ENCODE measurements around the gene EXOC1L.
A peak's percentile ranks its signal among the peaks of the same experiment; 100 is the strongest.

EXOC1L gene

DNA sequence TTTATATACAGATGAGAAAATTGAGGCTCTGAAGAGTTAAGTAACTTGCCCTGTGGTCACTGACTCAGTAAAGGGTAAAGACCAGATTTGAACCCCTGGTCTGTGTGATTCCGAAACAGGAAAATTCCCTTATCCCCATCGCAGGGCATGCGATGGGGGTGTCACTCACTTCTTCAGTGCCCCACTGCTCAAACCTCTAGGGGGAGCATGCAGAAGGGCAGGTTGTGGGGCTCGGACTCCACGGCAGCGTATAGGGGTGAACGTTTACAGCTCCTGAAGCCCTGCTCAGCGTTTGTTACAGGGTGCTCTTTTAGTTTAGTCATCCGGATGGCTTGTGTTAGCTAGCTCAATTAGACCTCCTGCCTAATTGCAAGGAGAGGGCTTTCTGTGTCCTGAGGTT lies 30.1 kb downstream of the EXOC1L start:
- Histone ChIP-seq H3K9ac (no peak overlapping the region), H3K4me1 (peaks cover 3 to 9% (median 6%) of the 10 kb centered on the region in 10 experiments; a peak in 18 of 20 replicates), H3K4me3 (no peak overlapping the region), H3K4me2 (no peak overlapping the region), H4K20me1 (no peaks in the 10 kb centered on the region), H3K27me3 (no peaks in the 10 kb centered on the region), H3K27ac (no peak overlapping the region), H3K36me3 (no peaks in the 10 kb centered on the region), H3K9me3 (replicated peaks in 1 of 11) (peaks cover 0 to 6% (median 0%) of the 10 kb centered on the region in 11 experiments; a peak in 6 of 22 replicates)
- no peak for TF ChIP-seq Cebpa-rat (IDR thresholded peaks at IDR 0.05)

DNA sequence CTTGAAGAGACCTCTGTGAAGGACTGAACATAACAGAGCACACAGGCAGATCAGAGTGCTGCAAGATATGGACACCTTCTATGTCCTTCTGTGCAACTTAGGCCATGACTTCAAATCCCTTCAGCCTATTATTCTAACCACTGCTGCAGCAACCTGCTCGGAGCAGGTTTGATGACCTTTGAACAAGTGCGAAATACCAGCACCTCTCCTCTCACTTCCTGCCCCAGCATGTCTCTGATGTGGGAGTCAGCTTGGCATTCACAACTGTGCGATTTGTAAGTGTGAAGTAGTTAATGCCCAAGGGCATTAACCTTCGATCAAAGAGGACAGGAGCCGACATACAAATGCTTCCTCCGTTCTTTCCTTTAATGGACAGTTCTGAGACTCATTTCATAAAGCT lies 32.3 kb downstream of the EXOC1L start:
- peaks cover 0 to 16% (median 7%) of the 10 kb centered on the region in 11 experiments; a peak in 17 of 22 replicates for H3K9me3 ChIP-seq (replicated peaks in 1 of 11)
- peaks cover 6 to 22% (median 12%) of the 10 kb centered on the region in 10 experiments; a peak in 18 of 20 replicates for H3K4me1 ChIP-seq
- no peak overlapping the region for H3K9ac ChIP-seq
- no peak overlapping the region for H3K4me2 ChIP-seq
- H3K27me3 ChIP-seq: no peaks in the 10 kb centered on the region
- TF ChIP-seq Cebpa-rat (IDR thresholded peaks at IDR 0.05): no peak
- peaks cover 0 to 4% (median 0%) of the 10 kb centered on the region in 11 experiments; a peak in 2 of 22 replicates for H4K20me1 ChIP-seq
- H3K27ac ChIP-seq: no peak overlapping the region
- peaks cover 0 to 6% (median 2%) of the 10 kb centered on the region in 11 experiments; a peak in 11 of 22 replicates for H3K36me3 ChIP-seq
- no peak overlapping the region for H3K4me3 ChIP-seq

DNA sequence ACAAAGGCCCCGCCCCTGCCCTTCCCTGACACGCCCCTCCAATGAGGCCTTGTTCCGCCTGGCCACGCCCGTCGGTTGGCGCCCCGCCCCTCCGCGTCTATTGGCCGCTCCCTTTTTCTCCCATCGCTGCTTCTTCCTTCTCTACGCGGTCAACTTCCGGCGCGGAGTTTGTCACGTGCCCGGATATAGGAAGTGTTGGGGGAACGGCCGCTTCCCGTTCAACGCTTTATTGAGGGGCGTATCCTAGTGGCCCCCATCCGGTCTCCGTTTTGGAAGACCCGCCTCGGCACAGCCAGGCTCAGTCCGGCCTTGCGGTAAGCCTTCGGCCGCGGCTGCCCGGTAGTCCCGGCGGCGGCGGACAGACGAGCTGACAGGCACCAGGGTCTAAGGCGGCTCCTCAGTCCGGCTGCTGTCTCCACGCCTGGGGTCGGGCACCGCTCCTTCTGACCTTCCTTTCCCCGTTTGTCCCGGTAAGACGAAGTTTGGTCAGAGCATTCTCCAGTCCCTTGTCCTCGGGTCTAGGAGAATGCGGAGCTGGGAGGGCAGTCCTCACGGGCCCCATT lies 34.0 kb downstream of the EXOC1L start, which contains the start of gene EXOC1:
TSS of gene EXOC1 (plus strand) at position 165 of the 563 bp plus-strand sequence. CDS start 4,676 bp downstream, outside the sequence.
- Histone ChIP-seq H3K9ac (peak within 1 kb of the TSS; percentile 88 to 97 (median 94)), H3K4me3 (peak within 1 kb of the TSS; percentile 85 to 100 (median 96)), H3K27me3 (no peaks in the 10 kb centered on the region), H3K27ac (peak within 1 kb of the TSS; percentile 88 to 96 (median 93)), H3K9me3 (replicated peaks in 1 of 11) (peaks cover 0 to 25% (median 18%) of the 10 kb centered on the region in 11 experiments; a peak in 18 of 22 replicates), H3K4me2 (peak within 1 kb of the TSS; percentile 82 to 96 (median 92)), H4K20me1 (peaks cover 0 to 10% (median 0%) of the 10 kb centered on the region in 11 experiments; a peak in 2 of 22 replicates), H3K36me3 (peaks cover 12 to 22% (median 19%) of the 10 kb centered on the region in 11 experiments), H3K4me1 (peaks cover 6 to 25% (median 12%) of the 10 kb centered on the region in 10 experiments; a peak in 18 of 20 replicates)
- no peak for TF ChIP-seq Cebpa-rat (IDR thresholded peaks at IDR 0.05)

DNA sequence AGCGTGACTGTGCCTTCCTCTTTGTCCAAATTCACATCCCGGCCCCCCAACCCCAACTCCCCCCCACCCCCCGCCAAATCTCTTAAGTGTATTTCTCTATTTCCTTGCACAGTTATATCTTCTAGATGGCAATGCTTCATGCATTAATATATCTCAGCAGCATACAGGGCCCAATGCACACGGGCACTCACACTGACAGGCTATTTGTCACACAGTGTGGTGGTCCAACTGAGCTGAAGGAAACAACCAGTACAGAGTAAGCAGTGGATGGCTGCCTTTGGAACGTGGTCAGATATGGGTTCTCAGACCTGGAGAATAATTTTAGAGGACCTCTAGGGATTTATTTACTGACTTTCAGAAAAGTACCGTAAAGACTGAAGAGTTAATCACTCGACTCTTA lies 34.5 kb downstream of the EXOC1L start:
- H3K4me3 ChIP-seq: peak overlapping the region; percentile 85 to 100 (median 96)
- TF ChIP-seq Cebpa-rat (IDR thresholded peaks at IDR 0.05): no peak
- H3K27me3 ChIP-seq: no peaks in the 10 kb centered on the region
- peaks cover 0 to 25% (median 18%) of the 10 kb centered on the region in 11 experiments; a peak in 18 of 22 replicates for H3K9me3 ChIP-seq (replicated peaks in 1 of 11)
- H3K9ac ChIP-seq: peak overlapping the region; percentile 88 to 97 (median 94)
- peak overlapping the region; percentile 82 to 96 (median 92) for H3K4me2 ChIP-seq
- H4K20me1 ChIP-seq: peaks cover 0 to 15% (median 0%) of the 10 kb centered on the region in 11 experiments; a peak in 2 of 22 replicates
- H3K4me1 ChIP-seq: peaks cover 6 to 25% (median 12%) of the 10 kb centered on the region in 10 experiments; a peak in 18 of 20 replicates
- H3K36me3 ChIP-seq: peaks cover 18 to 28% (median 25%) of the 10 kb centered on the region in 11 experiments
- peak overlapping the region; percentile 88 to 96 (median 93); a peak in 21 of 22 replicates for H3K27ac ChIP-seq

DNA sequence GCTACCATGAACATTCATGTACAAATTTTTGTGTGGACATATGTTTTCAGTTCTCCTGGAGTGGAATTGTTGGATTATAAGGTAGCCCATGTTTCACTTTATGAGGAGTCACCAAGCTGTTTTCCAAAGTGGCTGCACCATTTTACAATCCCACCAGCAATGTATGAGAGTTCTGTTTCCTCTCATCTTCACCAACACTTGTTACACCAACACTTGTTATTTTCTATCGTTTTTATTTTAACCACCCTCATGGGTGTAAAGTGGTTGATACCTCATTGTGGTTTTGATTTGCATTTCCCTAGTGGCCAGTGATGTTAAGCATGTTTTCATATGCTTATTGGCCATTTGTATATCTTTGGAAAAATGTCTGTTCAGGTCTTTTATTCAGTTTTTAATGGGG lies 38.0 kb downstream of the EXOC1L start:
- no peak overlapping the region for H3K9ac ChIP-seq
- peaks cover 6 to 25% (median 12%) of the 10 kb centered on the region in 10 experiments; a peak in 18 of 20 replicates for H3K4me1 ChIP-seq
- peaks cover 44 to 61% (median 56%) of the 10 kb centered on the region in 11 experiments for H3K36me3 ChIP-seq
- H3K27me3 ChIP-seq: no peaks in the 10 kb centered on the region
- peaks cover 0 to 25% (median 18%) of the 10 kb centered on the region in 11 experiments; a peak in 18 of 22 replicates for H3K9me3 ChIP-seq (replicated peaks in 1 of 11)
- peaks cover 0 to 30% (median 0%) of the 10 kb centered on the region in 11 experiments; a peak in 3 of 22 replicates for H4K20me1 ChIP-seq
- H3K4me3 ChIP-seq: no peak overlapping the region
- H3K27ac ChIP-seq: no peak overlapping the region
- no peak for TF ChIP-seq Cebpa-rat (IDR thresholded peaks at IDR 0.05)
- H3K4me2 ChIP-seq: no peak overlapping the region

DNA sequence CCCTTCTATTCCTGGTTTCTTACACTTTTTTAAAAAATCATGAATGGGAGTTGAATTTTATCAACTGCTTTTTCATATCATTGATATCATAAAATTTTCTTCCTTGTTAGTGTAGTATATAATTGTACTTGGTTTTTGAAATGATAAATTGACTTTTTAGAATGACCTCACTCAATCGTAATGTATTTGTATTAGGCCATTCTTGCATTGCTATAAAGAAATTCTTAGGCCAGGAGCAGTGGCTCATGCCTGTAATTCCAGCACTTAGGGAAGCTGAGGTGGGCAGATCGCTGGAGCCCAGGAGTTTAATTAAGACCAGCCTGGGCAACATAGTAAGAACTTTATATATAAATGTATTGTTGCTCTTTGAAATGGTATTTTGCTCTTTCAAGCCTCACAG lies 40.1 kb downstream of the EXOC1L start:
- Histone ChIP-seq H4K20me1 (peaks cover 0 to 36% (median 0%) of the 10 kb centered on the region in 11 experiments; a peak in 6 of 22 replicates), H3K9ac (no peak overlapping the region), H3K4me2 (no peak overlapping the region), H3K27ac (no peak overlapping the region), H3K27me3 (no peaks in the 10 kb centered on the region), H3K9me3 (replicated peaks in 1 of 11) (peaks cover 0 to 22% (median 18%) of the 10 kb centered on the region in 11 experiments; a peak in 18 of 22 replicates), H3K36me3 (peaks cover 54 to 81% (median 74%) of the 10 kb centered on the region in 11 experiments), H3K4me3 (no peak overlapping the region), H3K4me1 (peaks cover under 1 to 23% (median 5%) of the 10 kb centered on the region in 10 experiments; a peak in 17 of 20 replicates)
- TF ChIP-seq Cebpa-rat (IDR thresholded peaks at IDR 0.05): no peak

DNA sequence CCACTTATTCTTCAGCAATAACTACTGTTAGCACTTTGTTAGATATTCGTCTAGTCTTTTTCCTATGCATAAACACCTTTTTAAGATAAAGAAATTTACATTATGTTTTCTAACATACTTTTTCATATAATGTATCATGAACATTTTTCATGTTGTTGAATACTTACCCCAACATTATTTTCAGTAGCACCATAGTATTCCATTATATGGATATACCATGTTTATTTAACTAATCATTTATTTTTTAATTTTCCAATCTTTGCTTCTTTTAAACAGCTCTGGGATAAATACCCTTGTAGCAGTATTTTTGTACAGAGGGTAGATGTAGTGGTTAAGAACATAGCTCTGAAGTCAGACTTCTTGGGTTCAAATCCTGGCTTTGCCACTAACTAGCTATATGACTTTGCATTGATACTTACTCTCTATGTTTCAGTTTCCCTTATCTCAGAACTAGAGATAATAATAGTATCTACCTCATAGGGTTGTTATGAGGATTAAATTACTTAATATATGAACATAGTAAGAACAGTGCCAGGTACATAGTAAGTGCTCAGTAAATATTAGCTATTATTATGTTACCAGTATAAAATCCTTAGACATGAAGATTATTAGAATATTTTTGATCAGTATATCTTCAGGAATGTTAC lies 45.1 kb downstream of the EXOC1L start:
- Histone ChIP-seq H3K9me3 (replicated peaks in 1 of 11) (no peaks in the 10 kb centered on the region), H3K9ac (no peak overlapping the region), H3K4me2 (peak overlapping the region in 1 of 11 experiments; percentile 76; a peak in 3 of 22 replicates), H3K4me1 (peaks cover 5 to 31% (median 16%) of the 10 kb centered on the region in 10 experiments; a peak in 17 of 20 replicates), H4K20me1 (peaks cover 0 to 30% (median 0%) of the 10 kb centered on the region in 11 experiments; a peak in 6 of 22 replicates), H3K4me3 (no peak overlapping the region), H3K27ac (peak overlapping the region in 2 of 11 experiments; percentile 62 to 68; a peak in 2 of 22 replicates), H3K36me3 (peaks cover 52 to 79% (median 71%) of the 10 kb centered on the region in 11 experiments), H3K27me3 (no peaks in the 10 kb centered on the region)
- TF ChIP-seq Cebpa-rat (IDR thresholded peaks at IDR 0.05): no peak

DNA sequence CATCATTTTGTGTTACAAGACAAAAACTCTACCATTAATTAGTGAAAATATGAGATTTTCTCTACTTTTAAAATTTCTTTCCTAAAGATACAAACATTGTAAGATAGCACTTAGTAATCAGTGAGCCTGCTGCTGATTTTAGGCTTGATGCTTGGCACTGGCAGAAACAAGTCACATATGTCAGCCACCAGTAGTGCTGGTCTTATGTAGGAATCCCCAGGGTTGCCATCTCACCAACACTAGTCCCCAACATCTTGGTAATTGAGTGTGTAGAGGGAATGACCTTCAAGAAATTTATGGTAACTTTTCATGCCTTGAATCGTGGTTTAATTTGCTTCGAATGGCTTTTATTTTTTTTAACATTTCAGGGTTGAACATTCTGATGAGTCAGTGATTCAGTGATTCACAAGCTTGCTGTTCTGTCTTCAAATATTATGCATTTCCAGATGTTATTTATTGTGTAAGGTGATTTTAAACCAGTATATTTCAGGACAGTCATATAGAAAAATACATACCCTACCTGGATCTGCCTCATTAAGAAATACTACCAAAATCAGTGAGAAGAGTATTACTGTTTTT lies 45.7 kb downstream of the EXOC1L start:
- TF ChIP-seq Cebpa-rat (IDR thresholded peaks at IDR 0.05): no peak
- Histone ChIP-seq H4K20me1 (peaks cover 0 to 24% (median 0%) of the 10 kb centered on the region in 11 experiments; a peak in 6 of 22 replicates), H3K27ac (peak overlapping the region in 5 of 11 experiments; percentile 57 to 80 (median 64); a peak in 8 of 22 replicates), H3K4me1 (peaks cover 5 to 31% (median 16%) of the 10 kb centered on the region in 10 experiments; a peak in 17 of 20 replicates), H3K4me2 (peak overlapping the region in 4 of 11 experiments; percentile 2 to 76 (median 44); a peak in 6 of 22 replicates), H3K27me3 (no peaks in the 10 kb centered on the region), H3K9me3 (replicated peaks in 1 of 11) (no peaks in the 10 kb centered on the region), H3K36me3 (peaks cover 51 to 79% (median 72%) of the 10 kb centered on the region in 11 experiments), H3K4me3 (no peak overlapping the region), H3K9ac (peak overlapping the region in 3 of 11 experiments; percentile 44 to 68 (median 62); a peak in 3 of 22 replicates)

All from BLaER1 treated with 17β-estradiol and CSF1 and Interleukin-3, amounts not matched to agents 10 nM and 100 nM (cell line).